ENCODE data around the gene GET4.

- TF ChIP-seq RAD21 (IDR thresholded peaks at IDR 0.05; ENCODE audit: low read length) (no peak), CTCF (IDR thresholded peaks at IDR 0.05) (no peak)
These were observed 588 bp downstream of the GET4 start for GRCh38 chr7:876972-877311.
